ENCODE measurements around the gene PDP2. TPM values are rescaled to one million over a fixed set of nuclear protein-coding genes. Genes with fewer than 3 reads are reported as not detected.
A peak's percentile ranks its signal among the peaks of the same experiment; 100 is the strongest.

Gene PDP2
- total and polyA plus RNA-seq, 10 donors = 1.0 to 9.6 (median 5.6) TPM

DNA sequence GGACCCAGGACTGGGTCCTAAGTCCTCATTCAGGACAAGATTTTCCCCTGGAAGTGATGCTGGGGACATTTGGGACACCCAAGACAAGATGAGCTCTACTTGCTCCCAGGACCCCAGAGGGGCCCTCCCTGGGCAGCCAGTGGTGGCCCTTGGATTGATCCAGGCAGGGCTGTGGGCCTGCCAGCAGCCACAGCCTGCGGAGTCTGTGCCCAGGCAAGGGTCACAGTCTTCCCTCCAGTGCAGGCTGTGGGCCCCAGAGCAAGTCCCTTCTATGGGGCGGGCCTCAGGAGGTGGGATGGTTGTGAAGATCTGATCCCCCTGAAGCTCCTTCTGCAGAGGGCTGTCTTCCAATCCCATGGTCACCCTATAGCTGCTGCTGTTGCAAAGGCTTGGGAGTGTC is 23.5 kb upstream of the PDP2 start:
- WGBS, 5 donors = 82 to 99% (median 97%) methylated on average over 2 of the region's 2 CpGs; no CpG with 5 or more reads in 1 of the 5 donors

DNA sequence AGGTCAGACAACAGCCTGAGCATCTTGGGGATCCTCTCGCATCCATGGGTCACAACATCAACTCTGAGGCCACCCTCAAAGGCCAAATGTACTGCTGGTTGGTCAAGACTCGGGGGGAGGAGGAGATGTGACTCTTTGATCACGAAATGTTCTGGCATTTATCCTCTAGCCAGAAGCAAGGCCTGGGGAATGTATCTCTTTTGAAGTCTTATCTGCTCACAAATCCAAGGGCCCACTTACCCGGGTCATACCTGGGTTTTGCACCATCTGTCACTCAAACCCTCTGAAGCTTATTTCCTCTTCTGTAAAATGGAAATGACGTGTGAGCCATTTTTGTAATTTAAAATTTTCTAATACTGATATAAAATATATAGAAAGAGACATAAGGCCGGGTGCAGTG is 22.9 kb upstream of the PDP2 start:
- DNase-seq = peak; percentile 1
- 75 to 86% (median 83%) methylated on average over 6 of the region's 6 CpGs for WGBS, 5 donors
- H3K36me3 ChIP-seq = no peaks in the 10 kb centered on the region
- TF ChIP-seq POLR2A (IDR thresholded peaks at IDR 0.05) = no peak
- no peaks in the 10 kb centered on the region for H3K27me3 ChIP-seq (replicated peaks in 1 of 7)
- H3K27ac ChIP-seq = no peak overlapping the region
- no peak overlapping the region for H3K4me3 ChIP-seq
- H3K4me1 ChIP-seq = no peaks in the 10 kb centered on the region
- intact Hi-C loops (cut with DNase I; ENCODE audit: low total_unique reads) = no loop called here
- H3K9me3 ChIP-seq = no peaks in the 10 kb centered on the region

More for the DNA sequence above, 23.5 kb upstream of the PDP2 start:
- H3K36me3 ChIP-seq = no peaks in the 10 kb centered on the region
- TF ChIP-seq, protein P1, sequence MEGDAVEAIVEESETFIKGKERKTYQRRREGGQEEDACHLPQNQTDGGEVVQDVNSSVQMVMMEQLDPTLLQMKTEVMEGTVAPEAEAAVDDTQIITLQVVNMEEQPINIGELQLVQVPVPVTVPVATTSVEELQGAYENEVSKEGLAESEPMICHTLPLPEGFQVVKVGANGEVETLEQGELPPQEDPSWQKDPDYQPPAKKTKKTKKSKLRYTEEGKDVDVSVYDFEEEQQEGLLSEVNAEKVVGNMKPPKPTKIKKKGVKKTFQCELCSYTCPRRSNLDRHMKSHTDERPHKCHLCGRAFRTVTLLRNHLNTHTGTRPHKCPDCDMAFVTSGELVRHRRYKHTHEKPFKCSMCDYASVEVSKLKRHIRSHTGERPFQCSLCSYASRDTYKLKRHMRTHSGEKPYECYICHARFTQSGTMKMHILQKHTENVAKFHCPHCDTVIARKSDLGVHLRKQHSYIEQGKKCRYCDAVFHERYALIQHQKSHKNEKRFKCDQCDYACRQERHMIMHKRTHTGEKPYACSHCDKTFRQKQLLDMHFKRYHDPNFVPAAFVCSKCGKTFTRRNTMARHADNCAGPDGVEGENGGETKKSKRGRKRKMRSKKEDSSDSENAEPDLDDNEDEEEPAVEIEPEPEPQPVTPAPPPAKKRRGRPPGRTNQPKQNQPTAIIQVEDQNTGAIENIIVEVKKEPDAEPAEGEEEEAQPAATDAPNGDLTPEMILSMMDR (IDR thresholded peaks at IDR 0.05 in 8 of 11, conservative IDR thresholded peaks at IDR 0.05 in 3 of 11) = no peak
- TF ChIP-seq POLR2A (IDR thresholded peaks at IDR 0.05) (no peak), POLR2AphosphoS5 (IDR thresholded peaks at IDR 0.05) (no peak)
- no peaks in the 10 kb centered on the region for H3K27me3 ChIP-seq (replicated peaks in 1 of 7)
- no peaks in the 10 kb centered on the region for H3K4me1 ChIP-seq
- intact Hi-C loops (cut with DNase I; ENCODE audit: low total_unique reads) = no loop called here
- H3K4me3 ChIP-seq = no peak overlapping the region
- no peaks in the 10 kb centered on the region for H3K9me3 ChIP-seq
- no peak overlapping the region for H3K27ac ChIP-seq
- peak; percentile 49 for DNase-seq

DNA sequence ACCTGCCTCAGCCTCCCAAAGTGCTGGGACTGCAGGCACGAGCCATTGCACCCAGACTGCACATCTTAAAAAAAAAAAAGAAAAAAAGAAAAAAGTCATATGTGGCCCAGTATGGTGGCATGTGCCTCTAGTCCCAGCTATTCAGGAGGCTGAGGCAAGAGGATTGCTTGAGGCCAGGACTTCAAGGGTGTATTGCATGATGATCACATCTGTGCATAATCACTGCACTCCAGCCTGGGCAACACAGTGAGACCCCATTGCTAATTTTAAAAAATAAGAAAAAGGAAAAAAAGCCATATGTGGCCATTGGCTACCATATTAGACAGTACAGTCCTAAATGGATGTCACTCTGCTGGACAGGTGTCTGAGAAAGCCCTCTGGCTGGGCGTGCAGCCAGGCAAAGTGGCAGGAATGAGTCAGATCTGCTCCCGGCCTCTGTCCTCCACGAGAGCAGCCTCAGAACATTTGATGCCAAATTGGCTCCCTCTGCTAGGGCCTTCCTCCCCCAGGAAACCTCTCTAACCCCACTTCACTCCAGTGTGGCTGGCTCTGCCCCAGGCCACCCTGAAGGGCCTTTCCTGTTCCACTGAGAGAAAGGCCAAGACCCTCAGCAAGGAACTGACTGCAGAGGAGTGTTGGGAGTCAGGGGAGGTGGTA is 21.4 kb upstream of the PDP2 start:
- no peaks in the 10 kb centered on the region for H3K36me3 ChIP-seq
- TF ChIP-seq POLR2AphosphoS5 (IDR thresholded peaks at IDR 0.05) = peak; percentile 16 to 46 (median 26)
- TF ChIP-seq, protein P1 (IDR thresholded peaks at IDR 0.05 in 8 of 11, conservative IDR thresholded peaks at IDR 0.05 in 3 of 11) = no peak
- TF ChIP-seq POLR2A (IDR thresholded peaks at IDR 0.05) = no peak
- intact Hi-C loops (cut with DNase I; ENCODE audit: low total_unique reads) = no loop called here
- no peaks in the 10 kb centered on the region for H3K9me3 ChIP-seq
- 43 to 66% (median 60%) methylated on average over 4 of the region's 4 CpGs for WGBS, 5 donors
- no peak overlapping the region for H3K4me3 ChIP-seq
- H3K27ac ChIP-seq = no peak overlapping the region
- no peaks in the 10 kb centered on the region for H3K4me1 ChIP-seq
- no peaks in the 10 kb centered on the region for H3K27me3 ChIP-seq (replicated peaks in 1 of 7)
- DNase-seq = peak; percentile 52

DNA sequence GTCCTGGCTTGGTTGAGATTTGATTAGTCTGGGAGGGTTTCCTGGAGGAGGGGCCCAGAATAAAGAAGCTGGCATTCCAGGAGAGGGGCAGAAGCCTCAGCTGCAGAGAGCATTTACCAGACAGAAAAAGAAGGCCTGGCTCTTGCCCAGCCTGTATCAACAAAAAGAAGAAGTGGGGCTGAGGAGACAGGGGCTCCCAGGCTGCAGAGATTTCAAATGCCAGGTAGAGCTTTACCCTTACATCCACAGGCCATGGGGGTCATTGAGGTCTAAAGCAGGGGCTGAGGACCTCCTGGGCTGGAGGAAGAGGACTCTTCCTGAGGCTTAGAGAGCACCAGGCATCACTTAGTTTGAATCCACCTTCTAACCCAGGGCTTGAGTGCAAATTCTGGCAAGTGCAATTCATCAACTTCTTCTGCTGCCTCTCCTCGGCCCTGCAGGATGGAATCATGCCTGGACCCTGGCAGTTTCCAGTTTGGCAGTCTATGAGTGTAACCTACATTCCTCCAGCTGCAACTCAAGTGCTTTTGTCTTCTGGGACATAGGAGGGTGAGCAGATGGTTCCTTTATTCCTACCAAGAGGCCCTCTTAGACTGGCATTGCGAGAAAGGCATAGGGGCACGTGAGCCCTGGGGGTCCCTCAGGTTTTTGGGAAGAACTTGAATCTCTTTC is 20.8 kb upstream of the PDP2 start:
- TF ChIP-seq POLR2AphosphoS5 (IDR thresholded peaks at IDR 0.05) (no peak), POLR2A (IDR thresholded peaks at IDR 0.05) (no peak)
- TF ChIP-seq, protein P1 (IDR thresholded peaks at IDR 0.05 in 8 of 11, conservative IDR thresholded peaks at IDR 0.05 in 3 of 11) = no peak
- Histone ChIP-seq H3K4me3 (no peak overlapping the region), H3K9me3 (no peaks in the 10 kb centered on the region), H3K36me3 (no peaks in the 10 kb centered on the region), H3K27ac (no peak overlapping the region), H3K4me1 (no peaks in the 10 kb centered on the region), H3K27me3 (replicated peaks in 1 of 7) (no peaks in the 10 kb centered on the region)
- DNase-seq = no peak
- 84 to 93% (median 92%) methylated on average over 3 of the region's 3 CpGs for WGBS, 5 donors
- intact Hi-C loops (cut with DNase I; ENCODE audit: low total_unique reads) = loop anchor here (10.0 kb wide), 1 partner anchor 125 kb away; no protein-coding TSS in a partner anchor
